Forelimb muscle (tissue), 1 donor: ENCODE measurements around the gene LRCH1. TPM values are rescaled to one million over a fixed set of nuclear protein-coding genes. Genes with fewer than 3 reads are reported as not detected.

ENCODE experiments used
- DNase-seq: peaks from one replicate; pipeline ENCODE4 v3.0.0-alpha.2; 2013; ENCODE audit warnings: low read depth
- polyA plus RNA-seq: library from polyadenylated mRNA; unstranded; fragments of 120-200 nt; gene quantifications from one replicate; pipeline ENCODE4 v1.2.1, GENCODE V29; 2013; ENCODE audit not compliant: insufficient read length

LRCH1 gene
- polyA plus RNA-seq, 1 donor = 21.2 TPM

GRCh38 chr13:46799139-46799538 lies 246.2 kb downstream of the LRCH1 start:
- no peak for DNase-seq

GRCh38 chr13:46801858-46802257 lies 248.9 kb downstream of the LRCH1 start:
- no peak for DNase-seq

Other genes with a start within 250 kb of the LRCH1 start
- 2.9 TPM for gene RUBCNL, start 165.9 kb upstream of the LRCH1 start, polyA plus RNA-seq
- 149 TPM for gene ESD, start 244.0 kb downstream of the LRCH1 start, polyA plus RNA-seq